D341Med (cell line): Measurements from ENCODE around the gene PSTPIP2.
"Not testable (repeated sequence)": the region's sequence is repeated elsewhere in the genome, so short reads cannot be mapped to it uniquely, and the experiment has no call there.

Experiments used
- DNase-seq: peaks from one replicate; pipeline ENCODE4 v3.0.0; 2012; ENCODE audit warnings: low spot score

PSTPIP2 gene

DNA sequence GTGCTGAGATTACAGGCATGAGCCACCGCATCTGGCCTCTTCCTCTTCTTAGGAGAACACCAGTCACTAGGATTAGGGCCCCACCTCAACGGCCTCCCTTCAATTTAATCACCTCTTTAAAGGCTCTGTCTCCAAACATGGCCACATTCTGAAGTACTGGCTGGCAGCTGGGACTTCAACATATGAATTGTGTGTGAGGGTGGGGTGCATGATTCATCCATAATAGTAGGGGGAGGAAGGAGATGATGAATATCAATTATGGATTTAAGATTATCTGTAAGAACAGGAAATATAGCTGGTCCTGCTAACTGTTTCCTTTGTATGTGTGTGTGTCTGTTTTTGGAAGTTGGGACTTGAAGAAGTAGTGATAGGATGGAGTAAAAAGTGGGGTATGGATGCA, 90.2 kb downstream of the PSTPIP2 start:
- DNase-seq = no peak

GRCh38 chr18:45980229-45980628, 91.8 kb downstream of the PSTPIP2 start:
- DNase-seq = no peak

GRCh38 chr18:45978084-45978483, 94.0 kb downstream of the PSTPIP2 start:
- DNase-seq = no peak

- DNase-seq = no peak
Observed at GRCh38 chr18:45976974-45977373, 95.1 kb downstream of the PSTPIP2 start.

DNA sequence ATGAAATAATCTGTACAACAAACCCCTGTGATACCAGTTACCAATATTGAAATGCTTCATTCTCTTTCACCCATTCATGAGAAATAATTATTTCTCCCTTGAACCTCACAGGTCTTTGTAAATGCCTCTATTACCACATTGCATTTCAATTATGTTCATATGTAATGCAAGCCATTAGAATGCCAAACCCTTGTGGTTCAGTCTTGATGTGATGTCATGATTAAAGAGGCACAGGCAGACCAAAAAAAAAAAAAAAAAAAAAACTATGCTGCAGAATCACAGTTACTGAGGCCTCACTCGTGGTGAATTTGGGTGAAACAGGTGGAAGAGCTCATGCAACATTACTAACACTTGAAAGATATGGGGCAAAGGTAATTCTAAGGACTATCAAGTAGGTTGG, 95.5 kb downstream of the PSTPIP2 start:
- no peak for DNase-seq

- peak; percentile 69 for DNase-seq
Observed at GRCh38 chr18:45974088-45974536, 97.9 kb downstream of the PSTPIP2 start.

DNA sequence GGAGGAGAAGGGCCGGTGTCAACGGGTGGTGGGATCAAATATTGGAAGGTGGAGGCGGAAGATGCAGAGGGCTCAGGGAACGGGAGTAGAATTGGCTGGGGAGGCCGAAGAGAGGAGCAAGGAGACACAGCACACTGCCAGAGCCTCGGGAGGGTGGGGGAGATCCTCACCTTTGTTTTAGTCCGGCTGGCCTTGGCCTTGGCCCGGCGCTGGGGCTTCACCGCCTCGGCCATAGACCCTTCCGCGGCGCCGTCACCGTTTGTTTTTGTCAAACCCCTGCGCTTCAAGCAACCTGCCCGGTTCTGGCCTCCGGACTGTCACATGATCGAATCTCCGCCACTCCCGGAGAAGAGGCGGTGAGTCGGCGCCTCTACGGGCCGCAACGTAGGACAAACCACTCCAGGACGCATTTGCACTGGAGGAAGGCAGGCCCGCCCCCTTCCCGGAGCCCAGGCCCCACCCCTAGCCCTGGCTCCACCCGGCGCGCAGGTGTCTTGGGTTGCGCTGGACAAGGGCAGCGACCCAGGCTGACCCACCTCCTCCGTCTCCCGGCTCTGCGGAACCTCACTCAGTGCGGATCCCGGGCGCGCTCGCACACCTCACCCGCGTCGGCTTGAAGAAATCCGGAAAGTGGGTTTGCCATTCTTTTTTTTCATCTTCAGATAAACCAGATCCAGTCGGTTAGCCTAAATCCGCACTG, 104.9 kb downstream of the PSTPIP2 start, which contains the start of gene EPG5:
Gene EPG5, minus strand, starts transcription at position 323 of the 700 bp plus-strand sequence. Its CDS starts 90 bp downstream, at position 233.
- DNase-seq = peak; percentile 99

GRCh38 chr18:45964913-45965312, 107.1 kb downstream of the PSTPIP2 start:
- DNase-seq = not testable (repeated sequence)

- DNase-seq = no peak
Observed at GRCh38 chr18:45962866-45963265, 109.2 kb downstream of the PSTPIP2 start.

DNA sequence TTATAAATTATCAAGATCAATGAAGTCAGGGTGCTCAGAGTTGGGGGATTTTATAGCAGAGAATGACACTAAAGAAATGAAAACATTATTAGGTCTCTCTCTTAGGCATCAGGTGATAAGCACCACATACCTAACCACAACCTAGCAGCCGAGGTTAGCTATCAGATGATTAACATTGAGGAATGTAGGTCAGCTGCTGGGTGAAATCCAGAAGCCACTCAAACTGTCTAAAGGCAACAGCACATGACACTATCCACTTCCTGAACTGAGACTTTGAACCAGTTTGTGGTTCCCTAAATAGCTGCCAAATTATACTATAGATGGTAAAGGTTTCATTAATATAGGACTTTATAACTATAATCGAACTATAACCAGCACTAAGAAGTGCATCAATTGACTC, 109.6 kb downstream of the PSTPIP2 start:
- no peak for DNase-seq

DNA sequence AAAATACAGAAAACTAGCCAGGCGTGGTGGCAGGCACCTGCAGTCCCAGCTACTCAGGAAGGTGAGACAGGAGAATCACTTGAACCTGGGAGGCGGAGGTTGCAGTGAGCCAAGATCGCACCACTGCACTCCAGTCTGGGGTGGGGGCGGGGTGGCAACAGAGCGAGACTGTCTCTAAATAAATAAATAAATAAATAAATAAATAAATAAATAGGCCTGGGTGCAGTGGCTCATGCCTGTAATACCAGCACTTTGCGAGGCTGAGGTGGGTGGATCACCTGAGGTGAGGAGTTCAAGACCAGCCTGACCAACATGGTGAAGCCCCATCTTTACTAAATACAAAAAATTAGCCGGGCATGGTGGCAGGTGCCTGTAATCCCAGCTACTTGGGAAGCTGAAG, 112.6 kb downstream of the PSTPIP2 start:
- DNase-seq = not testable (repeated sequence)

GRCh38 chr18:45958730-45959129, 113.3 kb downstream of the PSTPIP2 start:
- DNase-seq = no peak

DNA sequence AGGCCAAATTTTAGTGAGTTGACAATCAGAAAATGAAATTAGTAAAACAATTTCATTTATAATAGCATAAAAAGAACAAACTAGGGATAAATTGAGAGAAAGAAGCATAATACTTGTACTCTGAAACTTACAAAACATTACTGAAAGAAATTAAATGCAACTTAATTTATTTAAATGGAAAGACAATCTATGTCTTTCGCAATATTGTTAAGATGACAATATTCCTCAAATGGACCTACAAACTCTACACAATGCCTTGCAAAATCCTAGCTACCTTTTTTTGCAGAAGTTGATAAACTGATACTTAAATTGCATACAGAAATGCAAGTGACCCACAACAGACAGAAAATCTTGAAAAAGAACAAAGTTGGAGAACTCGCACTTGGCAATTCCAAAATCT, 114.0 kb downstream of the PSTPIP2 start:
- DNase-seq = no peak

GRCh38 chr18:45957100-45957499, 115.0 kb downstream of the PSTPIP2 start:
- DNase-seq = no peak

GRCh38 chr18:45954070-45954934, 117.8 kb downstream of the PSTPIP2 start:
- no peak for DNase-seq

DNA sequence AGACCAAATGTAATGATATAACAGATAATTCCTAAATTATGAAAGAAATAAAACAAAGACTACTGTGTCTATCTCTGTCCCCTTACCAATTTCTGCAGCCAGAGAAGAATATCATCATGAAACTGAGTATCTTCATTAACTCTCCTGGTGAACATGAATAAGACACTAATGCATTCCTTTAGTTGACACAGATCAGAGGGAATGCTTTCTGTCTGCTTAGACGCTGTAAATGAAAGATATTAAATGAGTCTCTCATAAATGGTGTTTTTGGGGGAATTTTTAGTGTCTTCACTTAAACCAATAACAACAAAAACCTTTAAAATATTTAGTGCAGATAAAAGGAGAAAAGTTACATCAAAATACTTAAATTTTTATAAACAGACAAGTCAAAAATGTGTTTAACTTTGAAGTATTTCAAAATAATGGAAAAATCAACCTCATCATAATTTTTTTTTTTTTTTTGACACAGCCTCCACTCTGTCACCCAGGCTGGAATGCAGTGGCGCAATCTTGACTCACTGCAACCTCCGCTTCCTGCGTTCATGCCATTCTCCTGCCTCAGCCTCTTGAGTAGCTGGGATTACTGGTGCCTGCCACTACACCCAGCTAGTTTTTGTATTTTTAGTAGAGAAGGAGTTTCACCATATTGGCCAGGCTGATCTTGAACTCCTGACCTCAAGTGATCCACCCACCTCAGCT, 120.9 kb downstream of the PSTPIP2 start:
- no peak for DNase-seq

GRCh38 chr18:45945669-45946068, 126.4 kb downstream of the PSTPIP2 start:
- DNase-seq = no peak

GRCh38 chr18:45940724-45941123, 131.3 kb downstream of the PSTPIP2 start:
- DNase-seq = no peak

DNA sequence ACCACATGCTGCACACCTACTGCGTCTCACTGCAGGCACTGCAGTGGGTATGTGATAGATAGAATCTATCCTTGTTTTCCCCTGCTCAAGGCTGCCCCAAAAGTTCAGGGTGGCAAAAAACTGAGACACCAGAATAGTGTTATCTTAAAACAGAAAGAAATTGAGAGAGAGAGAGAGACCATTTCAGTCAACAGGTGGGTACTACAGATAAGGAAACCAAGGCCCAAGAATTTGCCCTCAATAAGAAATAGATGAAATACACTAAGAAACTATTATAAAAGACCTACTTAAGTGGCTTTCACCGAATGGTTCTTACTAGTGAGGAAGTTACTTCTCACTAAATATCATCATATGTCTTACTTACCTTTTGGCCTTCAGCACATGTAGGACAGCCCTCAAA, 132.8 kb downstream of the PSTPIP2 start:
- no peak for DNase-seq

- no peak for DNase-seq
Observed at GRCh38 chr18:45938488-45938935, 133.5 kb downstream of the PSTPIP2 start.

DNA sequence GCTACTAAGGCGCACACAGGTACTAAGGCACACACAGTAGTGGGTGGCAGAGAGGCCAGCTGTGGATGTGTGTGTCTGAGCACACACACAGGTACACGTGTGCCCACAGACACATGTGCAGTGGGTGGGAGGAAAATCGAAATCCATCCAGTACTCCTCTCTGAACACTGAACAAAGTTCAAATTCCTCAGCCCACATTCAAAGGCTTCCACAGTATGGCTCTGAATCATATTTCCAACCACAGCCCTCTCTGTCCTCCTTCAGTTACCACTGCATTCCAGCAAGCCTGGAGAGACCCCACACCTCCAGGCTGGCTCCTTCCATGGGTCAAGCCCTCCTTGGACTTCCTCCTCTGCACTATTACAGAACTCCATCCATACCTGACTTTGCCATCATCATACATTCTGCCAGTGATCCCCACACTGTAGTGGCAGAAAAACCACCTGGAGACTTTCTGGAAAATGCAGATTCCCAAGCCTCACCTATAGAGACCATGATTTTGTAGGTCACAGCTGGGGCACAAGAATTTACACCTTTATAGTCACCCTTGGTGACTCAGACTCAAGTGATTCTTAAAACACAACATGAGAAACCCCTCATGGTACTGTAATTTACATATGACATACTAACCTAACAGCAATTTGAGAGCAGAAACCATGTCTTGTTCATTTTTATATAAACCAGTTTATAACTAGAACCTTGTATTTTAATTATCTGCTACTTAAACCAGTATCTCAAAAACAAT, 136.3 kb downstream of the PSTPIP2 start:
- DNase-seq = no peak
